ENCODE data around the gene SCARB1. TPM values are rescaled to one million over a fixed set of nuclear protein-coding genes. Genes with fewer than 3 reads are reported as not detected.

Gene SCARB1
- total and polyA plus RNA-seq, 5 donors, result 15.7 to 22.9 (median 18.5) TPM

DNA sequence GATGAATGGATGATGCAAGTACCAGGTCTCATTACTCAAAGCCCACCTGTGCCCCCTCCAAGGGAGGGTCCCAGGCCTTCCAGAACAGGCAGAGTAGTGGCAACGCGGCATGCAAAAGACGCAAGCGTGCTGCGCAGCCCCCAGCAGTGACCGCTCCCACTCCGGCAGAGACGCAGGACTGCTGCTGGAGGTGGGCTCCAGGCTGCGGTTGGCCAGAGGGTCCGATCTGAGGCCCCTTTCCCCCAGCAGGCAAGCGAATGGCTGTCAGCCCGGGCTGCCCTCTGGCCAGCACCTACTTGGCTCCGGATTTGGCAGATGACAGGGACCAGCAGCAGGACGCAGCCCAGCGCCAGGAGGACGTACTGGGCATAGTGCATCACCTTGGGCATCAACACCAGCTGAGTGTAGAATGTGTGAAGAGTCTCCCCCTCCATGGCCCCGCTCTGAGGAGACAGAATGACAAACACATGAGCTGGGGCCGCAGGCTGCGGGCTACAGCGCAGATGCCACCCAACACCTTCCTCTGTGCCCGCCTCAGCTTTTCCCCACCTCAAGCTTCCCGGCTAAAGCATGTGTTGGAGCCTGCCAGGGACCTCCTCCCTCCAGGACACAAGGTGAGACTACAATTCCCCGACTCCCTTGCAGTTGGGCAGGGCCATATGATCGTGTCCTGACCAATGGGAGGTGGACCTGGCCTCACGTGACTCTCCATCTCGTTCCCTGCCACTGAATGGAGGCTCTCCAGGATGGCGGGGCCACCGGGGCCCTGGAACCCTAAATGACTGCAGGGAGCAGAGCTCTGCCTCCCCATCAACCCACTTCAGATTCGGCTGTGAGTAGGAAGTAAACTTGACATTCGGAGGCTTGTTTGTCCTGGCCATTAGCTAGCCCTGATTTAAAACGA lies 77.4 kb downstream of the SCARB1 start:
- Histone ChIP-seq H3K9me3 (ENCODE audit: control insufficient read depth, low read length) (no peaks in the 10 kb centered on the region), H3K4me3 (ENCODE audit: low read length) (peak overlapping the region; percentile 15), H3K4me1 (ENCODE audit: control insufficient read depth, insufficient read depth, low read length) (no peaks in the 10 kb centered on the region), H3K27me3 (ENCODE audit: control insufficient read depth, insufficient read depth) (no peaks in the 10 kb centered on the region), H3K27ac (ENCODE audit: low read length) (no peak overlapping the region)
- intact Hi-C loops (cut with DNase I), result loop anchor here in 1 of 4 donors (10.0 kb wide), 1 partner anchor 118 kb away; no protein-coding TSS in a partner anchor
- DNase-seq (peak; percentile 88 to 95 (median 92)), ATAC-seq (peak; percentile 97)
- WGBS, result 58% methylated on average over 31 of the region's 31 CpGs

DNA sequence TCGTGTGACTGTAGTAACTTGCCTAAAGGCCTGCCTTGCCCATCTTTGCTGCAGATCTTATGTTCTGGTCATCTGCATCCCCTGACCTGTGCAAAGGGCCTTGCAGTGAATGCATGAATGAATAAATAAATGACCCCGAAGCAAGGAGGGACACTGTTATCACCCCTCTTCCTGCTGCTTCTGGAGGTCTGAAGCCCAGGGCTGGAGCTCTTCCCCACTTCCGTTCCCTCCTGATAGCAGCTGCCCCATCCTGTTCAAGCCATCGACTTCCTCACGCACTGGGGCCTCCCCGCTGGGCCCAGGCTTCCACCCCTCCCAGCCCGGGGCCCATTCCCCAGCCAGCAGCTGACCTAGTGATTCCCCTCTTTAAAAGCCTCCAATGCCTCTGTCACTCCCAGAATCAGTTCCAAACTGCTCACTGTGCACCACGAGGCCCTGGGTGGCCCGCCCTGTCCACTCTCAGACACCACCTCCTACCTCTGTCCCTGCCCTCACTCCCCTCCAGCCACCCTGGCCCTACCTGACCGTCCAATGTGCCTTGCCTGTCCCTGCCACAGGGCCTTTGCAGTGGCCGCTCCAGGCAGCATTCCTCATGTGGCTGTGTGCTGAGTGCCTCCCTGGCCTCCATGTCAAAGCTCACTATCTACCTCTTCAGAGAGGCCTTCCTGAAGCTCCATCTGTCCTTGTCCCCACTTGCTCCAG lies 78.6 kb downstream of the SCARB1 start:
- ATAC-seq (no peak), DNase-seq (peak in 1 of 3 donors; percentile 28)
- H3K27me3 ChIP-seq (ENCODE audit: control insufficient read depth, insufficient read depth), result no peaks in the 10 kb centered on the region
- no peak overlapping the region for H3K4me3 ChIP-seq (ENCODE audit: low read length)
- H3K9me3 ChIP-seq (ENCODE audit: control insufficient read depth, low read length), result no peaks in the 10 kb centered on the region
- intact Hi-C loops (cut with DNase I), result loop anchor here in 1 of 4 donors (10.0 kb wide), 1 partner anchor 120 kb away; no protein-coding TSS in a partner anchor
- 70% methylated on average over 11 of the region's 11 CpGs for WGBS
- no peaks in the 10 kb centered on the region for H3K4me1 ChIP-seq (ENCODE audit: control insufficient read depth, insufficient read depth, low read length)
- no peak overlapping the region for H3K27ac ChIP-seq (ENCODE audit: low read length)

DNA sequence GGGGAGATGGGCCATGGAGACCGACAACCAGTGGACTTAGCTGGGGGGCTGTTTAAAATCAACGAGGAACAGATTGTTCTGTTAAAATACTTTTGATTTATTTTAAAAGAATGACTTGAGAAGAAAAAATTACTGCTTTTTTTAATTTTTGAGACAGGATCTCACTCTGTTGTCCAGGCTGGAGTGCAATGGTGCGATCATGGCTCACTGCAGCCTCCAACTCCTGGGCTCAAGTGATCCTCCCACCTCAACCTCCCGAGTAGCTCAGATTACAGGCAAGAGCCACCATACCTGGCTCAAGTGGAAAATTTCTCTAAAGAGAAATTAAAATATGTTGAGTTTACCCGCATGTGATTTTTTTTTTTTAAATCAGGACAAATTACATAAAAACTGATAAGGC lies 80.6 kb downstream of the SCARB1 start:
- no peaks in the 10 kb centered on the region for H3K4me1 ChIP-seq (ENCODE audit: control insufficient read depth, insufficient read depth, low read length)
- ATAC-seq (no peak), DNase-seq (no peak)
- H3K27me3 ChIP-seq (ENCODE audit: control insufficient read depth, insufficient read depth), result no peaks in the 10 kb centered on the region
- H3K27ac ChIP-seq (ENCODE audit: low read length), result no peak overlapping the region
- 94% methylated on average over 5 of the region's 5 CpGs for WGBS
- H3K9me3 ChIP-seq (ENCODE audit: control insufficient read depth, low read length), result no peaks in the 10 kb centered on the region
- intact Hi-C loops (cut with DNase I), result loop anchor here in 1 of 4 donors (10.0 kb wide), 1 partner anchor 122 kb away; no protein-coding TSS in a partner anchor
- H3K4me3 ChIP-seq (ENCODE audit: low read length), result no peak overlapping the region

DNA sequence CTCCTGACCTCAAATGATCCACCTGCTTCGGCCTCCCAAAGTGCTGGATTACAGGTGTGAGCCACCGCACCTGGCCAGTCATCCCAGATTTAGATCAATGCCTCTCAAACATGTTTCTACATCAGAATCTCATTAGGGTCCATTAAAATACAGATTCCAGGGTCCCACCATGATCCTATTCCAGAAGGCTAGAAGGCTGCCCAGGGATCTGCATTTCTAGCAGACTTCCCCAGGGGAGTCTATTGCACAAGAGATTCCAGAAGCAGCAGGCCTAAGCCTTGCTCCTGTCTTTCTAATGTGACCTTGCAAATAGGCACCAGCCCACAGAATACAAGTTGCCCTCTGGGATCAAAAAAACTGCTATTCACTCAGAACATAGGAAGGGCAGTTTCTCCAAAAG lies 81.5 kb downstream of the SCARB1 start:
- no peak overlapping the region for H3K27ac ChIP-seq (ENCODE audit: low read length)
- intact Hi-C loops (cut with DNase I), result loop anchor here in 1 of 4 donors (10.0 kb wide), 1 partner anchor 123 kb away; no protein-coding TSS in a partner anchor

DNA sequence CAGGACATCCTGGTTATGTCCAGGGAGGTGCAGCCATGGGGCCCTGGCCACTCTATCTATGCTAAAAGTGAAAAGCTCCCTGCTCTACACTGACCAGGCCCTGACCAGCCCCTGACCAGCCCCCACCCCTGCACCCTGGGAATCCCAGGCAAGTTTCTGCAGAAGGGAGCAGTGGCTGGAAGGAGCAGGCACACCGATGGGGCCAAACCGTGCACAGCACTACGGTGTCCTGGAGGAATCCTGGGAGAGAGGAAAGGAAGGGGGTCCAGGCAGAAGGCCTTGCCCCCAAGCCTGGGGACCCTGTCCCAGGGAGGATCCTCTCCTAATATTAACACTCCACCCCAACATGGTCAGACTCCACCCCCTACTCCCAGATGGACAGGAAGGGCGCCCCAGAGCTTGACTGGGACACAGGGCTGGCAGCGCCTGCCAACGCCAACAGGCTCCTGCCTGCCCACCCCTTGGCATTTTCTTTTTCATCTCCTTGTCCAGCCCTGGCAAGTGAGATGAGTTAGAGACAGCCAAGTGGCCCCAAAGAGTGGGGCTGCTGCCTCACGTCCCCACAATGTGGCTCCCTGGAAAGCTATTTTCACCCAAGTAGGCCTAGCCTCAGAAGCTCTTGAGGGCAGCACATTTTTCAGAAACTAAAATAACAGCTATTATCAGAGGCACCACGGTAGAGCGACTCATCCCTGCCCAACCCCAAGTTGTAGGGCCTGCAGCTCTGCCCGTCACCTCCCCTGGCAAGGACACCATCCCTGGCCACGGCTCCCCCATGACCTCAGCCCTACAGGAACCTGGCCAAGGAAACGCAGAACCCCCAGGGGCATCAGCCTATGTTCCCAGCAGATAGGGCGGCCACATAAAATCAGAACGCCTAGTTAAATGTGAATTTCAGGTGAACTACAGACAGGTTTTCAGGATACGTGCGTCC lies 82.6 kb downstream of the SCARB1 start:
- ATAC-seq (peak; percentile 43 to 56), DNase-seq (peak in 2 of 3 donors; percentile 47 to 62)
- intact Hi-C loops (cut with DNase I), result loop anchor here in 1 of 4 donors (10.0 kb wide), 1 partner anchor 124 kb away; no protein-coding TSS in a partner anchor

More for the DNA sequence above, 81.5 kb downstream of the SCARB1 start:
- WGBS, result 96% methylated on average over 2 of the region's 2 CpGs
- no peaks in the 10 kb centered on the region for H3K4me1 ChIP-seq (ENCODE audit: control insufficient read depth, insufficient read depth, low read length)
- no peak for DNase-seq
- no peaks in the 10 kb centered on the region for H3K9me3 ChIP-seq (ENCODE audit: control insufficient read depth, low read length)
- H3K27me3 ChIP-seq (ENCODE audit: control insufficient read depth, insufficient read depth), result no peaks in the 10 kb centered on the region
- ATAC-seq, result no peak
- no peak overlapping the region for H3K4me3 ChIP-seq (ENCODE audit: low read length)

DNA sequence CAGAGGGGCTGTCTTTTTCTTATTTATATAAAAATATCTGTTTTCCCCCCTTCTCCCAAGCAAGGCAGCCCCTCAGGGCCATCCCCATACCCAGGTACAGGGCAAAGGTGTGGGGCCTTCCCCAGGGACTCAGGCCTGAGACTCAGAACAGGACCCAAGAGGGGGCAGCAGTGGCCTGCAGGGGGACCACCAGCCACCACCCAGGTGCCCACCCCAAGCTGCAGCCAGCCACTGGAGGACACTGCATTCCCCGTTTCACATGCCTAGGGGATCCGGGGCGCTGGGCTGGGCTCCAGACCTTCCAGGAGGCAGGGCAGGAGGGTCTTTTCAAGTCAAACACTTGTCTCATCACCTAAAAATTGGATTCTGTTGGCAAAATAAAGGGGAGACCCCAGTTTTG lies 83.3 kb downstream of the SCARB1 start:
- 91% methylated on average over 3 of the region's 3 CpGs for WGBS
- no peak overlapping the region for H3K27ac ChIP-seq (ENCODE audit: low read length)
- no peaks in the 10 kb centered on the region for H3K9me3 ChIP-seq (ENCODE audit: control insufficient read depth, low read length)
- ATAC-seq, result no peak
- no peak overlapping the region for H3K4me3 ChIP-seq (ENCODE audit: low read length)
- H3K4me1 ChIP-seq (ENCODE audit: control insufficient read depth, insufficient read depth, low read length), result no peaks in the 10 kb centered on the region
- peak in 2 of 3 donors; percentile 9 to 53 for DNase-seq
- H3K27me3 ChIP-seq (ENCODE audit: control insufficient read depth, insufficient read depth), result no peaks in the 10 kb centered on the region
- intact Hi-C loops (cut with DNase I), result loop anchor here in 1 of 4 donors (10.0 kb wide), 1 partner anchor 124 kb away; no protein-coding TSS in a partner anchor

More for the DNA sequence above, 82.6 kb downstream of the SCARB1 start:
- peak overlapping the region; percentile 55 for H3K27ac ChIP-seq (ENCODE audit: low read length)
- no peaks in the 10 kb centered on the region for H3K27me3 ChIP-seq (ENCODE audit: control insufficient read depth, insufficient read depth)
- H3K9me3 ChIP-seq (ENCODE audit: control insufficient read depth, low read length), result no peaks in the 10 kb centered on the region
- WGBS, result 71% methylated on average over 16 of the region's 16 CpGs
- H3K4me1 ChIP-seq (ENCODE audit: control insufficient read depth, insufficient read depth, low read length), result no peaks in the 10 kb centered on the region
- H3K4me3 ChIP-seq (ENCODE audit: low read length), result no peak overlapping the region

DNA sequence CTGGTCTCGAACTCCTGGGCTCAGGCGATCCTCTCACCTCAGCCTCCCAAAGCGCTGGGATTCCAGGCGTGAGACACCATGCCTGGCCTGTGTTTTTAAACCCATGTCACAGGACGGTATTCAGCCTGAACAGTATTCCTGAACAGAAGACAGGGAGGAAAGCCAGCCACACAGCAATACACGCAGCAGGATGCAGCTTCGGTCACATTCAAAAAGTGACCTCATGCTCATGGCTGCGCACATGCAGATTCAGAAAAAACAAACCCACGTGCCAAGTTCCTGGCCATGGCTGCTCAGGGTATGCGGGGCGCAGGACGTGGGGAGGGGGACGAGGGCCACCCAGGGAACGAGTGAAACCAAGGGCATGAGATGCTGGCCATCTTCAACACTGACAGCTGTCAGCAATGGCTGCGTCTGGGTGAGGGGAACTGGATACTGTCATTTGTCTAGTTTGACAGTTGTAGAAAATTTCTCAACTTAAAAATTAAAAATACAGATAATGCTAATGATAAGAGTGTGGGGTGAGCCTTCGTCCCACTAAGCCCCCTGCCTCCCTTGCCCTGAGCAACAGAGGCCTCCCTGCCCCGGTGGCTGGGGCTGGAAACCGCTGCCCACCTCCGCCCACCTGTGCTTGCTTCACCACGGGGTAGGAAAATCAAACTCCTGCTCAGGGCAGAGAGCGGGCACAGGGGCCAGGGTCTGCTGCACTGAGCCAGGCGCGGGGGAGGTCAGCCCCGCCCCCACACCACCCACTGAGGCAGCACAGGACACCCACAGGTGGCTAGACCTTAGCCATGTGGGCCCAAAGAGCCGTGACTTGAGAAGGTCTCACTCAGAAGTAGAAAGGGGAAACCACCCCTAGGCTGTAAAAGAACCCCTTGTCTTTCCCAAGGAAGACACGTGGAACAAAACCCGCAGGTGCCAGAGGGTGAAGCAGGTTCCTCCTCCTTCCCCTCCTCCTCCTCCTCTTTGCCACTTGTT lies 84.2 kb downstream of the SCARB1 start:
- DNase-seq (peak in 2 of 3 donors; percentile 33 to 70), ATAC-seq (peak in 1 of 2 donors; percentile 17)
- intact Hi-C loops (cut with DNase I), result loop anchor here in 3 of 4 donors (5.0 to 10.0 kb wide), 4 partner anchors 125 to 737 kb away; no protein-coding TSS in a partner anchor
- Histone ChIP-seq H3K27me3 (ENCODE audit: control insufficient read depth, insufficient read depth) (no peaks in the 10 kb centered on the region), H3K4me3 (ENCODE audit: low read length) (no peak overlapping the region), H3K4me1 (ENCODE audit: control insufficient read depth, insufficient read depth, low read length) (no peaks in the 10 kb centered on the region), H3K27ac (ENCODE audit: low read length) (no peak overlapping the region), H3K9me3 (ENCODE audit: control insufficient read depth, low read length) (no peaks in the 10 kb centered on the region)
- WGBS, result 64% methylated on average over 27 of the region's 27 CpGs

DNA sequence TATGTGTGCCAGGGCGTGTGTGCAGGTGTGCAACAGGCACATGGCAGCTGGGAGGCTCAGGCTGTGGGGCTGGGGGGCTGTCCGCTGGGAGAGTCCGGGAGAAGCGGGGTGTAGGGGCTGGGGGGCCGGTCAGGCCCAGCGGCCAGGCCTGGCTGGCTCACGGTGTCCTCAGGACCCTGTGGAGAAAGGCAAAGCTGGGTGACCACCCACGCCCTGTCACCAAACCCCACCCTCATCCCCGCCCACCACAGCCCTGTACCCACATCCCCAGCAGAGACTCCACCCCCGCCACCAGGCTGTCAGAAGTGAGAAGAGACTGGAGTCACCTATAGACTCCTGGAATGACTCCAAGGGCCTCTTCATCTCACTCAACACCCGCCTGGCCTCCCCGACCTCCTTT lies 85.3 kb downstream of the SCARB1 start:
- Histone ChIP-seq H3K27ac (ENCODE audit: low read length) (no peak overlapping the region), H3K4me3 (ENCODE audit: low read length) (no peak overlapping the region), H3K4me1 (ENCODE audit: control insufficient read depth, insufficient read depth, low read length) (no peaks in the 10 kb centered on the region), H3K27me3 (ENCODE audit: control insufficient read depth, insufficient read depth) (no peaks in the 10 kb centered on the region), H3K9me3 (ENCODE audit: control insufficient read depth, low read length) (no peaks in the 10 kb centered on the region)
- 93% methylated on average over 12 of the region's 12 CpGs for WGBS
- no peak for ATAC-seq
- intact Hi-C loops (cut with DNase I), result loop anchor here in 2 of 4 donors (5.0 to 10.0 kb wide), 3 partner anchors 424 to 736 kb away; no protein-coding TSS in a partner anchor
- DNase-seq, result no peak

All from right cardiac atrium (tissue), 5 donors.